Gastrocnemius medialis (tissue), 4 donors: ENCODE results near the gene WDFY2. TPM values are rescaled to one million over a fixed set of nuclear protein-coding genes. Genes with fewer than 3 reads are reported as not detected.

Experiments
- ATAC-seq, 2 donors: fragments of 150-250 bp; one replicate each; pipeline ENCODE4 v1.9.1; 2016
- DNase-seq, 2 donors: peaks; one replicate each; pipeline ENCODE4 v3.0.0-alpha.2; 2019
- H3K27ac ChIP-seq, 4 donors: fragments of 200-600 bp; sonication (generic); 1 replicate in 1 of 4; 2 replicates in 3 of 4; pipeline ENCODE4 v1.5.1; 2016 to 2018; ENCODE audit warnings: mild to moderate bottlenecking in 2 of 4, moderate library complexity in 1 of 4
- H3K27me3 ChIP-seq, 3 donors: fragments of 200-600 bp; sonication (generic) in 2 of 3; 1 replicate in 1 of 3; 2 replicates in 2 of 3; pipeline versions ENCODE4 v1.5.1 to v1.6.0; 2016 to 2019; ENCODE audit warnings: mild to moderate bottlenecking in 1 of 3, moderate library complexity in 1 of 3
- H3K36me3 ChIP-seq, 2 donors: fragments of 200-600 bp; sonication (generic) in 1 of 2; one replicate each; pipeline ENCODE4 v1.5.1; 2017 to 2018
- H3K4me1 ChIP-seq, 2 donors: fragments of 200-600 bp; sonication (generic) in 1 of 2; one replicate each; pipeline ENCODE4 v1.5.1; 2016 to 2017; ENCODE audit warnings: mild to moderate bottlenecking in 2 of 2
- H3K4me3 ChIP-seq, 4 donors: fragments of 200-600 bp; sonication (generic) in 3 of 4; 1 replicate in 1 of 4; 2 replicates in 3 of 4; pipeline ENCODE4 v1.5.1; 2016 to 2019; ENCODE audit warnings: mild to moderate bottlenecking in 2 of 4
- H3K9me3 ChIP-seq, 3 donors: fragments of 200-600 bp; sonication (generic) in 2 of 3; 1 replicate in 1 of 3; 2 replicates in 2 of 3; pipeline ENCODE4 v1.5.1; 2016 to 2019
- CTCF ChIP-seq, 5 experiments: fragments of 450-650 bp in 3 of 5; fragments of 200-600 bp in 2 of 5; sonication (generic) in 2 of 5; IDR thresholded peaks in 4 of 5; conservative IDR thresholded peaks in 1 of 5; 1 replicate in 4 of 5; 2 replicates in 1 of 5; pipeline ENCODE4 v1.5.1; 2016 to 2019; ENCODE audit warnings: antibody characterized with exemption in 5 of 5, mild to moderate bottlenecking in 3 of 5, moderate library complexity in 3 of 5
- POLR2A ChIP-seq, 2 donors: fragments of 450-650 bp; IDR thresholded peaks; one replicate each; pipeline ENCODE4 v1.6.1; 2017; ENCODE audit warnings: antibody characterized with exemption in 2 of 2, mild to moderate bottlenecking in 2 of 2, moderate library complexity in 2 of 2
- in situ Hi-C, 4 donors: fragments of 200-750 bp; cut with MboI; loops; one replicate each; pipeline versions ENCODE4 v1.15.0 to v1.8.0; 2017; ENCODE audit warnings: low sequenced_read_pairs in 4 of 4
- intact Hi-C: fragments of 100-400 bp; cut with DNase I; formaldehyde crosslinking; loops from one replicate; pipeline ENCODE4 v1.15.1; 2023; ENCODE audit warnings: low total_unique reads
- total RNA-seq, 4 donors: library from RNA; depleted of rRNA; stranded (reverse); fragments of >200 nt; gene quantifications; one replicate each; pipeline versions ENCODE4 v1.1.0 to v1.2.3, GENCODE V29; 2016

WDFY2 gene
- total RNA-seq, 4 donors from 2014 or later = 0.98 to 2.8 (median 1.7) TPM

DNA sequence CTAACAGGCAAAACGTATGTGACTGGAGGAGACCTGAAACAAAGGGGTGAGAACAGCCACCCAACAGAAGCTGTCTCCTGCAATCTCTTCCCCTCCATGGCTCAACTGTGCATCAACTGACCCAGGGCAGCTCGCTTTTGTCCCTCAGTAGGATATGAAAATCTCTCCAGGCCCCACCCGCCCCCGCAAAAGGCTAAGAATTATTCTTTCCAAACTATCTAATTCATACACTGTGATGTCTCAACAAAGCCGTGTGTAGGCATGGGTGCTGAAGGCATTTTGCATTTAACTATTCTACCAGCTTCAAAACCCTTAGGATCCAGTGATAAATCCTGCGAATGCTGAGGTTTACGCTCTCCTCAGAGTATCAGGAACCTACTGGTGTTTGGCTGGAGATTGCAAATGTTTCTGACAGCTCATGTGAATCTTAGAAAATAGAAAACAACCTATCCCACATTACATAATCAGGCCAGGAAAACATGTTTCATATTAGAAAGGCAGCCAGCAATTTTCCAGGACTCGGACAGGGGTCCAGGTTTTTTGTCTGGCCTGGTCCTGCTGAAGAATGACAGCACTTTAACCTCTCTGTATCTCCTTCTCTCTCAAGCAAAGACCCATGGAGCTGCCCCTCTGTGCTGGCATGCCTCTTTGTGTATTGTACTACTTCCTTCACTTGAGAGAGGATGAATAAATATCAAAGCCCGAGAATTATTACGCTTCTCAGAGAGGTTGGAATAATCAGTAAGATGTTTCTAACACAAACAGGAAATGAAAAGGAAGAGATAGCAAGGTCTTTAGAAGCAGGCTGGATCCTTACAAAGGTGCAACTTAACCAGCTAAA is 202.4 kb downstream of the WDFY2 start:
- H3K36me3 ChIP-seq = peaks cover 0 to 7% of the 10 kb centered on the region in 2 donors
- H3K9me3 ChIP-seq = no peaks in the 10 kb centered on the region
- peak overlapping the region; percentile 55 to 76 (median 69) for H3K27ac ChIP-seq
- H3K4me3 ChIP-seq = peak overlapping the region in 3 of 4 donors; percentile 2 to 16 (median 5)
- ATAC-seq (peak; percentile 52 to 55), DNase-seq (no peak)
- in situ Hi-C loops = no loop called here
- no peak for TF ChIP-seq CTCF (IDR thresholded peaks at IDR 0.05 in 4 of 5, conservative IDR thresholded peaks at IDR 0.05 in 1 of 5)
- TF ChIP-seq POLR2A (IDR thresholded peaks at IDR 0.05) = no peak
- intact Hi-C loops = no loop called here
- H3K27me3 ChIP-seq = no peaks in the 10 kb centered on the region
- H3K4me1 ChIP-seq = peaks cover 14 to 20% of the 10 kb centered on the region in 2 donors

DNA sequence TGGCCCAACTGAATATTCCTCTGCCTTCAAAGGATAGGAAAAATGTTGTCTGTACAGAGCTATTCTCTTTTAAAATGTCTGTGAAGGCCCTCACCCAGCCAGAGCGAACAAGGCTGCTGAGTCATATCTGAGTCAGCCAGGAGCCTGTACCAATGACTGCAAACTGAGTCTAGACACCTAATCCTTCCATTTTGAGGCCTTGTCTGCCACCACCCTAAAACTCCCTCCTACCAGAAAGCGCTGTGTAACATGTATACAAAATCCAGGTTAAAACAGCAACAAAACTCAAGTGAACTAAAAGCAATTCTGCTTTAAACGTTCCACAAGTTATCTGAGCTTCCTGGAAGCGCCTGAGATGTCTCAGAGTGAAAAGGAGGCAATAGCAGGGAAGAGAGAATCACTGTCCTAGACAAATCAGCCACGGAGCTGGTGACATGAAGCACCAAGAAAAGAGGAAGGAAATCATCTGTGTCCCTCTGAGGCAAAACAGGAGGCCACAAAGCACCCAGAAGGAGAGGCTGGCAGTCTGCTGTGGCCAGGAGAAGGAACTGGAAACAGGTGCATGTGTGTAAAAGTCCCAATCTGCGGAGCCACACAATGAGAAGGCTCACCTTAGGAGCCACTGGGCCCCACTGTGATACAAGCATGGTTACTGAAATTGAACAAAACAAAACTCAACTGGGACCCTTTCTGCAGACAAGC is 209.5 kb downstream of the WDFY2 start:
- Histone ChIP-seq H3K27ac (no peak overlapping the region), H3K9me3 (no peaks in the 10 kb centered on the region), H3K27me3 (no peaks in the 10 kb centered on the region), H3K36me3 (peaks cover 0 to 21% of the 10 kb centered on the region in 2 donors), H3K4me3 (no peak overlapping the region), H3K4me1 (peaks cover 0 to 3% of the 10 kb centered on the region in 2 donors)
- TF ChIP-seq CTCF (IDR thresholded peaks at IDR 0.05 in 4 of 5, conservative IDR thresholded peaks at IDR 0.05 in 1 of 5) (no peak), POLR2A (IDR thresholded peaks at IDR 0.05) (no peak)
- DNase-seq (no peak), ATAC-seq (peak in 1 of 2 donors; percentile 46)
- in situ Hi-C loops = no loop called here
- intact Hi-C loops = no loop called here

GRCh38 chr13:51794964-51795363 is 210.7 kb downstream of the WDFY2 start:
- H3K27me3 ChIP-seq = no peaks in the 10 kb centered on the region
- intact Hi-C loops = no loop called here
- peaks cover 0 to 14% of the 10 kb centered on the region in 2 donors for H3K36me3 ChIP-seq
- ATAC-seq = no peak
- peaks cover 0 to 3% of the 10 kb centered on the region in 2 donors for H3K4me1 ChIP-seq
- DNase-seq = no peak
- in situ Hi-C loops = no loop called here
- H3K4me3 ChIP-seq = no peak overlapping the region
- no peak overlapping the region for H3K27ac ChIP-seq
- no peaks in the 10 kb centered on the region for H3K9me3 ChIP-seq
- TF ChIP-seq CTCF (IDR thresholded peaks at IDR 0.05 in 4 of 5, conservative IDR thresholded peaks at IDR 0.05 in 1 of 5) = no peak
- TF ChIP-seq POLR2A (IDR thresholded peaks at IDR 0.05) = no peak

DNA sequence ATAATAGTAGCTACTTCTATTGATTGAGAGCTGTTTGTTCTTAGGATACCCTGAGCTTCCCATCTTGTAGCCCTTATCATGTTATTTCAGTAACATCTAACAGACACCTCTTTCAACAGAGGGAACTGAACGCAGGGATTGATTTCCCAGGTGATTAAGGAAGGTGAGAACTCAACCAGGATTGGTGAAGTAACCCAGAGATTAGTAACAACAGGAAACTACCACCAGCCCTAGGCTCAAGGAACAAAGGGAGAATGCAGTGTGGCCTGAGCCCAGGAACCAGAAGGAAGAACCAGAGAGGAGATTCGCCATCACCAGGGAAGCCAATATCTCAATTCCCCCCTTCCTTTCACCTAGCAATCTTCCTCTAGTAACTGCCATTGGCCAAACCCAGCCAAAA is 211.2 kb downstream of the WDFY2 start:
- Histone ChIP-seq H3K36me3 (peaks cover 0 to 14% of the 10 kb centered on the region in 2 donors), H3K4me1 (peaks cover 0 to 5% of the 10 kb centered on the region in 2 donors), H3K27ac (no peak overlapping the region), H3K9me3 (no peaks in the 10 kb centered on the region), H3K27me3 (no peaks in the 10 kb centered on the region), H3K4me3 (no peak overlapping the region)
- DNase-seq = no peak
- TF ChIP-seq POLR2A (IDR thresholded peaks at IDR 0.05) (no peak), CTCF (IDR thresholded peaks at IDR 0.05 in 4 of 5, conservative IDR thresholded peaks at IDR 0.05 in 1 of 5) (no peak)
- in situ Hi-C loops = no loop called here
- no peak for ATAC-seq
- intact Hi-C loops = no loop called here
